HG03103 (cell line): ENCODE data around the gene GLRA3.
"Not testable (repeated sequence)": the region's sequence is repeated elsewhere in the genome, so short reads cannot be mapped to it uniquely, and the experiment has no call there.

Source experiments
- ATAC-seq: cut with Tn5 transposase; IDR thresholded peaks from one replicate; pipeline ENCODE4 v1.9.1; 2021; ENCODE audit warnings: low read depth; ENCODE audit not compliant: unreplicated experiment

The GLRA3 gene

GRCh38 chr4:174828845-174829701, at the start of gene GLRA3:
TSS of gene GLRA3 (minus strand) at chr4:174829247. CDS start at chr4:174828811, 436 bp downstream.
- peak; percentile 58 for ATAC-seq

DNA sequence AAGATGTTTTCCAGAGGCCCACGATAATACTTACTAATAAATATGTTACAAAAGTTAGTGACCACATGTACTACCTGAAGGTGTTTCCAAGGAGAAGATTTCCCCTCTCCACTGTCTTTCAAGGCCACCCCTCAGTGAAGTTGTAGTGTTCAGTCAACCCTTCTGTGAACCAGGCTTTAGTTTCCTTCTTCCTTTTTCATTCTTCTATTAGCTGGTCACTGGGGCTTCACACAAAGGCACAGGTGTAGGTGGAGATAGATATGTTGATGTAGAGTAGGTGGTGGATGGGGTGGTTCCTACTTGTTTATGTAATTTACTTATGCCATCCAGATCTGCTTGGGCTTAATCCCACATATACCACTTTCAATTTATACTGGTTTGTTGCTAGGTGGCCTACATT, 45.9 kb upstream of the GLRA3 start:
- no peak for ATAC-seq

DNA sequence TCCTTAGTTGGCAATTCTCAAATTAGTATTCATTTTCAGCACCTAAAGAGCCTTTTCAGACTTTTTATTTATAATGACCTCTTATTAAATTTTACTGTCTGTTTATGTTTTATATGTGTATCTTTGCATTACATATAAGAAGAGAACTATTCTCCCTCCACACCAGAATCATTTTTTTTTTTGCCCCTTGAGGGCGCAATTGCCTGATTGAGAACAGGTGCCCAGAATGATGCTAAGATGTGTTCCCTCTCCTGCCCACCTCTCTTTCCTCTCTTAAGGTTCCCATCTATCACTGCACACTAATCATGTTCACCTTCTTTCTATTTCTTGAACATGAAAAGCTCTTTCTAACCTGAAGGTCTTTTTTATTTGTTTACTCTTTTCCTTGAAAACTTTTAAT, 44.9 kb upstream of the GLRA3 start:
- no peak for ATAC-seq

GRCh38 chr4:174873146-174873545, 44.1 kb upstream of the GLRA3 start:
- ATAC-seq, result not testable (repeated sequence)

GRCh38 chr4:174871407-174871806, 42.4 kb upstream of the GLRA3 start:
- no peak for ATAC-seq

- ATAC-seq, result no peak
Measured at GRCh38 chr4:174870311-174870710, 41.3 kb upstream of the GLRA3 start.

DNA sequence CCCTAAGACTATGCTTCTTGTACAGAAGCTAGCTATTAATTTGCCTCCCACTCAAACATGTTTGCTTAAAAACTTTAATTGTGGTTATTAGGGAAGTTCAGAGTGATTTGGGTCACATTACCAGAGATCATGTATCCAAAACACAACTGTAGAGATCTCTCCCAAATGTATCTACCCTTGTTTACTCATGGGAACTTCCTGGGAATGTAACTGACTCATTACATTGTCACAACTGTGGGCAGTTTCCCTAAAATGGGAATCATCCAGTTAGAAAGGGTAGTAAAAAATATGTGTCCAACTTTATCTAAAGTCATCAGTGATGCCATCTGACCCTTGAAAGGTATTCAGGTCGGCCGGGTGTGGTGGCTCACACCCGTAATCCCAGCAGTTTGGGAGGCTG, 40.3 kb upstream of the GLRA3 start:
- no peak for ATAC-seq

- no peak for ATAC-seq
Measured at GRCh38 chr4:174867903-174868302, 38.9 kb upstream of the GLRA3 start.

- ATAC-seq, result no peak
Measured at GRCh38 chr4:174865418-174865985, 36.5 kb upstream of the GLRA3 start.

DNA sequence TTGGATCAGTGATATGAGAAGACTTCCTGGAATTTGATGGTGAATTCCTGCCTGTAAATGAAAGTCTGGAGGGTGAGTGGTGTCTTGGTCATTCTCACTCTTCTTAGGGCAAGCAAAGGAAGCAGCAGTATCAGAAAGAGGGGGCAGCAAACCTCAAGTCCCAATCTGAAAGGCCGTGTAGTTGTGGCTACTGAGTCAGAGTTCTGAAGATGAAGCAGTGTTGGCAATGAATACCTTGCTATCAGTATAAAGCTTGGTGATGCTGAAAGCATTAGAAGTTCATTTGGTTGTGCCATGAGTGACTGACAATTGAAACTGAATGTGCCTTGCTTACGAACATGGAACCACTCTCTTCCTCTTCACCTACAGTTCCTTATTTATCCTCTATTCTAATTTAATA, 35.0 kb upstream of the GLRA3 start:
- no peak for ATAC-seq

DNA sequence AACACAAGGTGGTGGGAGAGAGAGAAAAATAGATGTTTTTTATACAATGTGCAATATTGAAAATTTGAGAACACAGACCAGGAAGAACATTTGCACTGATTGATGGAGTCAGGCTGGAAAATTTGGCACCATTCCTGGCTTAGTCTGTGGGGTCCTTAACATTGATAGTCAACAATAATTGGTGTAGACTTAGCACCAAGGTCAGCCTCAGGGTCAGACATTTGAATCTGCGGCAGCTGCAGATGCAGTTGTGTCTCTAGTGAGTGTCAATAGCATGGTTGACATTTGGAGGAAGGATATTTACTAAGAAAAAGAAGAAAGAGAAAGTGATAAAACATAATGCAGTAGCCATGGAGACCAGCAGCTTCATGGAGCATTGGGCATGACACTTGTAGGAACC, 31.5 kb upstream of the GLRA3 start:
- no peak for ATAC-seq

DNA sequence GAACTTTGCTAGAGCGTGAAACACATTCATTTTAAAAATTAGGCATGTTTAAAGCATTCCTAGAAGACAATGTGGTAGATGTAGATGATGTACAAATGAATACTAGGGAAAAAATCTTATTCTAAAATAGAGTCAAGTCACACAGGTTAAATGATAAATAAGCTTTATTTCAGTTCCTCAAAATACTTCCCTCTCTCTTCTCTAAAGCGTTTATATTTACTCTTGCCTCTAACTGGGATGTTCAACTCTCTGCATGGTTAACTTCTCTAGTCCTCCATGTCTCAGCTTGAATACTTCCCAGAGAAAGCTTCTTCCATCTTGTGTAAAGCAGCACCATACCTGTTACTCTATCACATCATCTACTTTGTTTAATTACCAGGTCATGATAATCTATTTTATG, 30.9 kb upstream of the GLRA3 start:
- no peak for ATAC-seq

DNA sequence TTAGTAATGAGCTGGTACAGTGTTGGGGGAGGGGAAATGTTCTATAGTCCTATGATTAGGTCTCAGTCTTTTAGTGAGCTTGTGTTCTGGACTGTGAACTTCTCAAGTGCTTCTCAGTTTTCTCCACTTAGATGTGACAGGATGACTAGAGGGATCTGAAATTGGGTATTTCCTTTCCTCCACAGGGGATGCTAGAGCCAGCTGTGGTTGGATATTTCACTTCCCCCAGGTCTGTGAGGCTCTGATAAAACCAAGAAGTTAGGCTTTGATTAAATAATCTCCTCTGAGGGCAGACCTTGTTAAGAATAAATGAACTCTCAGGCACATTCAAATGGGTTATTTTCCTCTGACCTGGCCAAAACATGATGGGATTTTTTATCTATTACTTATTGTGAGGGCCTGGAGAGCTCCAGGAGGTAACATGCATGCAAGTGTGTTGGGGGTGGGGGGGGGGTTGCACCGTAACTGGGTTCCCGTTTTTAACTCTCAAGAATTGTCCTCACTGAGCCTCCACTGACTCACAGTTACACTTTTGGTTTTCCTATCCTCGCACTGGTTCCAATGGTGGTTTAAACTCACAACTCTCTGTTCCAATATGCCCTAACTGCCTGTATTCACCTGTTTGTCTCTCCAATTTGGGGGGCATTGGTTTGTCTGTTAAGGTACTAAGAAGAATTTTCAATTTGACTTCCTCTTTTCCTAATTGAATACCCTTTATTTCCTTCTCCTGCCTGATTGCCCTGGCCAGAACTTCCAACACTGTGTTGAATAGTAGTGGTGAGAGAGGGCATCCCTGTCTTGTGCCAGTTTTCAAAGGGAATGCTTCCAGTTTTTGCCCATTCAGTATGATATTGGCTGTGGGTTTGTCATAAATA, 28.1 kb upstream of the GLRA3 start:
- no peak for ATAC-seq

DNA sequence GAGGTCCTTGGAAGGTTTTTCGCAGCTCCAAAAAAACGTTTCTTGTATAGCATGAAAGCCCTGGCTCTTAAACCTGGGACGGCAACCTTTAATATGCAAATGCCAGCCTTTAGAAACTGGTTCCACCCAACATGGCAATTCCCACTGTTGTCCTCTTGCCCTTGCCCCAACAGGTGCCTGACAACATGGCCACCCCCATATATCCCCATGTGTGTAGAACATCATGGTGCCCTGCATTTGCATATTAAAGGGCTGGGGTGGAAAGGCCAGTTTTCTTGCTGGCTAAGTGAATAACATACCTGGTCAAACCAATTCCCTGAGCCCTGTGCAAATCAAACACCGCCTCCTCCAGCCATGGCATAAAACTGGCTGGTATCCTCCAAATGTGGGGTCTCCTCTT, 26.0 kb upstream of the GLRA3 start:
- no peak for ATAC-seq

- no peak for ATAC-seq
Measured at GRCh38 chr4:174853629-174854028, 24.6 kb upstream of the GLRA3 start.

DNA sequence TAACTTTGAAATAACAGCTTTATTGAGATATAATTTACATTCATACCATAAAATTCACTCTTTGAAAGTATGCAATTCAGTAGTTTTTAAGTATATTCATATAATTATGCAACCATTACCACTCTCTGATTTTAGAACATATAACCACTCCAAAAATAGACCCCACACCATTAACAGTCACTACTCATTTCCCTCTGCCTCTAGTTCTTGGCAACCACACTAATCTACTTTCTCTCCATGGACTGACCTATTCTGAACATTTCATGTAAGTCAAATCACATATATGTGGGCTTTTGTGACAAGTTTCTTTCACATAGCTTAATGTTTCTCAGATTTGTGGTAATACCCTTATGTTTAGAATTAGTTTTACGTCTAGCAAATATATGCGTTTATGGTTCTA, 19.5 kb upstream of the GLRA3 start:
- no peak for ATAC-seq

DNA sequence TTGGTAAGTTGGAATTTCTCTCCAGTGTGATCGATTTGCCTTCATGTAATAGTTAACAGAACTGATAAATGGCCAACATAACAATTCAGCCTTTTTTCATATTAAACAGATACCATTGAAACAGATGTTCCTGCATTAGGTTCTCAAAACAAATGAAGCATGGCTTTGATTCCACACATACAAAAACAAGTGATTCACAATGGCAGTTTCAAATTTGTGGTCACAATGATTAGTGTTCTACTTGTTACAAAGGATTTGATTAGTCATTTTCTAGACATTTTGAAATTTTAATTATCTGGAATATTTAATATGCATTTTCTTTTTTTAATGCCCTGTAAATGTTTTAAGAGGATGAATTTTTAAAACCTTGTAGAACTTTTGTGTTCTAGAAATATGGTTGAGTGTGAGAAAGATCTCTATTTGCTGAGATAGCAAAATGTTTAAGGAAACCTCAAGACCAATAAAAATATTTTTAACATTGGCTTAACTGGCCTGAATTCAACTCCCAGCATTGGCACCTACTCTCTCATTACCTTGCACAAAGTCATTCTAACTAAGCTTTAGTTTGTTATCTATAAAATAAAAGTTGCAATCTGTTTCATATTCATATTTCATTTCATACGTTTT, 18.9 kb upstream of the GLRA3 start:
- ATAC-seq, result no peak

DNA sequence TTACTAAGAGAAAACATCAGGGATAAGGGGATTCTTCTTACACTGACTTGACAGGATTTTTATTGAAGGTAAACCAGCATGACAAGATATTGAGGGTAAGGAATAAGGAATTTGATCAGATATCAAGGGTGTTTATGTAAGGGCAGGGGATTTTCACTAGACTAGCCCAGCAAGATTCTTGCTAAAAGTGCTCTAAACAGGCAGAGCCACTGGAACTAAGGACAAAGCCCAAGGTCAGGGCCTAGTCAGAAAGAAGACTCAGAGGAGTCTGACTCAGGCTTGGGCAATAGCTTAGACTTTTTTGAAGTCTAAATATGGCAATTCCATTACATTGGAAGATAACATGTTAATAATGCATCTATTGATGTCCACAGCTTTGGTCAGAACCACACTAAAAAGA, 6.5 kb upstream of the GLRA3 start:
- ATAC-seq, result no peak

DNA sequence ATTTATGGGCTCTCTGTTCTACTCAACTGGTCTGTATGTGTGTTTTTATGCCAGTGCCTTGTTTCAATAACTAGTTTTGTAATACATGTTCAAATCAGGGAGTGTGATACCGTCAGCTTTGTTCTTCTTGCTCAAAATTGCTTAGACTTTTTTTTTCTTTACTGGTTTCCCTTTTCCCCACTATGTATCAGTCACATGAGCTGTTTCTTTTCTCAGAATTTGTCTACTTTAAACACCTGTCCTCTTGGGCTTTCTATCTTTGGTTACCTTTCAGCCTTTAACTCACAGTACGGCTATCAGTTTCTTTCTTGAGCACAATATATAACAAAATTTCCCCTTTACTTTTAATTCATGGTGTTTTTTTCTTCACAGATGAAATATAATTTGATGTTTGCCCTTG, 5.4 kb upstream of the GLRA3 start:
- no peak for ATAC-seq

GRCh38 chr4:174826660-174827059, 2.4 kb downstream of the GLRA3 start:
- ATAC-seq, result no peak

DNA sequence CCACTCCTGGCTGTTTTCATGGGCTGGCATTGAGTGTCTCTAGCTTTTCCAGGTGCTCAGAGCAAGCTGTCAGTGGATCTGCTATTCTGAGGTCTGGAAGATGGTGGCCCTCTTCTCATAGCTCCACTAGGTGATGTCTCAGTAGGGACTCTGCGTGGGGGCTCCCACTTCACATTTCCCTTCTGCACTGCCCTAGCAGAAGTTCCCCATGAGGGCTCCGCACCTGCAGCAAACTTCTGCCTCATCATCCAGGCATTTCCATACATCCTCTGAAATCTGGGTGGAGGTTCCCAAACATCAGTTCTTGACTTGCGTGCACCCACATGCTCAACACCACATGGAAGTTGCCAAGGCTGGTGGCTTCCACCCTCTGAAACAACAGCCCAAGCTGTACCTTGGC, 13.8 kb downstream of the GLRA3 start:
- ATAC-seq, result no peak
